ENCODE results near the gene MAP1S. TPM values are rescaled to one million over a fixed set of nuclear protein-coding genes. Genes with fewer than 3 reads are reported as not detected.

MAP1S gene
- 20.3 and 31.2 TPM in 2 replicates for total RNA-seq (2012; rRNA removed)

- Histone ChIP-seq H3K9ac (ENCODE audit: low read depth, low read length) (peak within 1 kb of the TSS; percentile 85), H3K4me3 (ENCODE audit: low read length) (peak within 1 kb of the TSS; percentile 93), H3K36me3 (ENCODE audit: insufficient read depth, low read length) (peaks cover 7% of the 10 kb centered on the region), H3K4me1 (ENCODE audit: control insufficient read depth, insufficient read depth, low read length) (peaks cover 38% of the 10 kb centered on the region), H3K4me2 (ENCODE audit: low read length) (peak within 1 kb of the TSS; percentile 99), H3K27me3 (ENCODE audit: control insufficient read depth, insufficient read depth, low read length) (no peaks in the 10 kb centered on the region), H3K9me3 (replicated peaks; ENCODE audit: low read length) (no peaks in the 10 kb centered on the region)
Observed at GRCh38 chr19:17718947-17719711, at the start of gene MAP1S. Gene MAP1S, plus strand, starts transcription at chr19:17719480. Its CDS starts 23 bp downstream, at chr19:17719503.

- Histone ChIP-seq H3K36me3 (ENCODE audit: insufficient read depth, low read length) (no peaks in the 10 kb centered on the region), H3K4me3 (ENCODE audit: low read length) (no peak overlapping the region), H3K9ac (ENCODE audit: low read depth, low read length) (no peak overlapping the region), H3K9me3 (replicated peaks; ENCODE audit: low read length) (no peaks in the 10 kb centered on the region), H3K4me2 (ENCODE audit: low read length) (no peak overlapping the region), H3K4me1 (ENCODE audit: control insufficient read depth, insufficient read depth, low read length) (no peaks in the 10 kb centered on the region), H3K27me3 (ENCODE audit: control insufficient read depth, insufficient read depth, low read length) (peaks cover 24% of the 10 kb centered on the region)
Observed at GRCh38 chr19:17671906-17672305, 47.4 kb upstream of the MAP1S start.

GRCh38 chr19:17673937-17674799 lies 45.1 kb upstream of the MAP1S start:
- H3K9me3 ChIP-seq (replicated peaks; ENCODE audit: low read length) = no peaks in the 10 kb centered on the region
- no peak overlapping the region for H3K4me3 ChIP-seq (ENCODE audit: low read length)
- H3K9ac ChIP-seq (ENCODE audit: low read depth, low read length) = no peak overlapping the region
- no peaks in the 10 kb centered on the region for H3K4me1 ChIP-seq (ENCODE audit: control insufficient read depth, insufficient read depth, low read length)
- H3K4me2 ChIP-seq (ENCODE audit: low read length) = no peak overlapping the region
- peaks cover 27% of the 10 kb centered on the region for H3K27me3 ChIP-seq (ENCODE audit: control insufficient read depth, insufficient read depth, low read length)
- H3K36me3 ChIP-seq (ENCODE audit: insufficient read depth, low read length) = no peaks in the 10 kb centered on the region

GRCh38 chr19:17676295-17676694 lies 43.0 kb upstream of the MAP1S start:
- no peaks in the 10 kb centered on the region for H3K9me3 ChIP-seq (replicated peaks; ENCODE audit: low read length)
- no peaks in the 10 kb centered on the region for H3K36me3 ChIP-seq (ENCODE audit: insufficient read depth, low read length)

GRCh38 chr19:17677002-17677401 lies 42.3 kb upstream of the MAP1S start:
- Histone ChIP-seq H3K9me3 (replicated peaks; ENCODE audit: low read length) (no peaks in the 10 kb centered on the region), H3K4me1 (ENCODE audit: control insufficient read depth, insufficient read depth, low read length) (peaks cover 9% of the 10 kb centered on the region), H3K4me3 (ENCODE audit: low read length) (no peak overlapping the region), H3K27me3 (ENCODE audit: control insufficient read depth, insufficient read depth, low read length) (peaks cover 38% of the 10 kb centered on the region), H3K36me3 (ENCODE audit: insufficient read depth, low read length) (no peaks in the 10 kb centered on the region), H3K4me2 (ENCODE audit: low read length) (no peak overlapping the region), H3K9ac (ENCODE audit: low read depth, low read length) (no peak overlapping the region)

More at GRCh38 chr19:17676295-17676694, 43.0 kb upstream of the MAP1S start:
- Histone ChIP-seq H3K4me1 (ENCODE audit: control insufficient read depth, insufficient read depth, low read length) (peaks cover 9% of the 10 kb centered on the region), H3K4me2 (ENCODE audit: low read length) (no peak overlapping the region), H3K9ac (ENCODE audit: low read depth, low read length) (no peak overlapping the region), H3K4me3 (ENCODE audit: low read length) (no peak overlapping the region), H3K27me3 (ENCODE audit: control insufficient read depth, insufficient read depth, low read length) (peaks cover 38% of the 10 kb centered on the region)

- Histone ChIP-seq H3K4me2 (ENCODE audit: low read length) (no peak overlapping the region), H3K4me1 (ENCODE audit: control insufficient read depth, insufficient read depth, low read length) (peaks cover 9% of the 10 kb centered on the region), H3K27me3 (ENCODE audit: control insufficient read depth, insufficient read depth, low read length) (peaks cover 42% of the 10 kb centered on the region), H3K9me3 (replicated peaks; ENCODE audit: low read length) (no peaks in the 10 kb centered on the region), H3K36me3 (ENCODE audit: insufficient read depth, low read length) (no peaks in the 10 kb centered on the region), H3K4me3 (ENCODE audit: low read length) (no peak overlapping the region), H3K9ac (ENCODE audit: low read depth, low read length) (no peak overlapping the region)
Observed at GRCh38 chr19:17678836-17679235, 40.4 kb upstream of the MAP1S start.

GRCh38 chr19:17679526-17680229 lies 39.6 kb upstream of the MAP1S start:
- Histone ChIP-seq H3K27me3 (ENCODE audit: control insufficient read depth, insufficient read depth, low read length) (peaks cover 43% of the 10 kb centered on the region), H3K4me2 (ENCODE audit: low read length) (peak overlapping the region; percentile 56), H3K36me3 (ENCODE audit: insufficient read depth, low read length) (no peaks in the 10 kb centered on the region), H3K9me3 (replicated peaks; ENCODE audit: low read length) (no peaks in the 10 kb centered on the region), H3K4me1 (ENCODE audit: control insufficient read depth, insufficient read depth, low read length) (peaks cover 9% of the 10 kb centered on the region), H3K9ac (ENCODE audit: low read depth, low read length) (no peak overlapping the region), H3K4me3 (ENCODE audit: low read length) (peak overlapping the region; percentile 36)

- peaks cover 9% of the 10 kb centered on the region for H3K4me1 ChIP-seq (ENCODE audit: control insufficient read depth, insufficient read depth, low read length)
- no peaks in the 10 kb centered on the region for H3K36me3 ChIP-seq (ENCODE audit: insufficient read depth, low read length)
- peak overlapping the region; percentile 56 for H3K4me2 ChIP-seq (ENCODE audit: low read length)
- peak overlapping the region; percentile 49 for H3K4me3 ChIP-seq (ENCODE audit: low read length)
- H3K27me3 ChIP-seq (ENCODE audit: control insufficient read depth, insufficient read depth, low read length) = peaks cover 45% of the 10 kb centered on the region
- H3K9me3 ChIP-seq (replicated peaks; ENCODE audit: low read length) = no peaks in the 10 kb centered on the region
- H3K9ac ChIP-seq (ENCODE audit: low read depth, low read length) = no peak overlapping the region
Observed at GRCh38 chr19:17680230-17680722, 39.0 kb upstream of the MAP1S start.

GRCh38 chr19:17681505-17682125 lies 37.7 kb upstream of the MAP1S start:
- Histone ChIP-seq H3K27me3 (ENCODE audit: control insufficient read depth, insufficient read depth, low read length) (peaks cover 45% of the 10 kb centered on the region), H3K9ac (ENCODE audit: low read depth, low read length) (no peak overlapping the region), H3K4me2 (ENCODE audit: low read length) (no peak overlapping the region), H3K9me3 (replicated peaks; ENCODE audit: low read length) (no peaks in the 10 kb centered on the region), H3K4me3 (ENCODE audit: low read length) (no peak overlapping the region), H3K4me1 (ENCODE audit: control insufficient read depth, insufficient read depth, low read length) (peaks cover 13% of the 10 kb centered on the region), H3K36me3 (ENCODE audit: insufficient read depth, low read length) (no peaks in the 10 kb centered on the region)

- Histone ChIP-seq H3K27me3 (ENCODE audit: control insufficient read depth, insufficient read depth, low read length) (peaks cover 50% of the 10 kb centered on the region), H3K4me3 (ENCODE audit: low read length) (no peak overlapping the region), H3K9ac (ENCODE audit: low read depth, low read length) (no peak overlapping the region), H3K9me3 (replicated peaks; ENCODE audit: low read length) (no peaks in the 10 kb centered on the region), H3K36me3 (ENCODE audit: insufficient read depth, low read length) (no peaks in the 10 kb centered on the region), H3K4me1 (ENCODE audit: control insufficient read depth, insufficient read depth, low read length) (peaks cover 13% of the 10 kb centered on the region), H3K4me2 (ENCODE audit: low read length) (no peak overlapping the region)
Observed at GRCh38 chr19:17682273-17682672, 37.0 kb upstream of the MAP1S start.

- H3K27me3 ChIP-seq (ENCODE audit: control insufficient read depth, insufficient read depth, low read length) = peaks cover 52% of the 10 kb centered on the region
- no peaks in the 10 kb centered on the region for H3K36me3 ChIP-seq (ENCODE audit: insufficient read depth, low read length)
- H3K4me1 ChIP-seq (ENCODE audit: control insufficient read depth, insufficient read depth, low read length) = peaks cover 13% of the 10 kb centered on the region
- no peak overlapping the region for H3K4me2 ChIP-seq (ENCODE audit: low read length)
- no peaks in the 10 kb centered on the region for H3K9me3 ChIP-seq (replicated peaks; ENCODE audit: low read length)
- H3K9ac ChIP-seq (ENCODE audit: low read depth, low read length) = no peak overlapping the region
- no peak overlapping the region for H3K4me3 ChIP-seq (ENCODE audit: low read length)
Observed at GRCh38 chr19:17683078-17683477, 36.2 kb upstream of the MAP1S start.
